PC-9 (cell line): ENCODE measurements around the gene ZNRD2.
A peak's percentile ranks its signal among the peaks of the same experiment; 100 is the strongest.

ENCODE experiments used
- EZH2 ChIP-seq: fragments of 200-600 bp; sonication (generic); IDR thresholded peaks from 2 replicates; pipeline ENCODE4 v1.8.0; 2017; ENCODE audit warnings: antibody characterized with exemption, low read depth
- TF ChIP-seq, protein P1 (sequence below): fragments of 200-600 bp; sonication (generic); conservative IDR thresholded peaks from 2 replicates; pipeline ENCODE4 v1.6.1; 2017; ENCODE audit warnings: mixed run types, antibody characterized with exemption, mild to moderate bottlenecking, moderate library complexity

DNA sequence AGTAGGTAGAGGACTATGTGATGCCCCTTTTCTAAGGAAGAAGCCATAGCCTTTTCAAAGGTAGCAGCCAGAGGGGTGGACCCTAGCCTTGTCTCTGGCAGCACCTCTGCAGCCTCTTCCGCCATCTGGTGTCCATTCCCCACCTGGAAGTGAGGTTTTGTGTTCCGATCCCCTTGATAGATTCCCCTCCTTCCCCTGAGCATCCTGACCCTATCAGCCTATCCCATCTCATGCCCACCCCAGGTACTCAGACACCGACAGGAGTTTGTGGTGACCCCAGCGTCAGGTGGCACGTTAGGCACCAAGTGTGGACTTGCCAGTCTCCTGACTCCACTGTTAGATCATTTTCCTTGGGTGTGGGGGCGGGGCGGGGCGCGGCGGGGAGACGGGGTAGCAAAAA, 1.7 kb downstream of the ZNRD2 start:
- TF ChIP-seq, protein P1, sequence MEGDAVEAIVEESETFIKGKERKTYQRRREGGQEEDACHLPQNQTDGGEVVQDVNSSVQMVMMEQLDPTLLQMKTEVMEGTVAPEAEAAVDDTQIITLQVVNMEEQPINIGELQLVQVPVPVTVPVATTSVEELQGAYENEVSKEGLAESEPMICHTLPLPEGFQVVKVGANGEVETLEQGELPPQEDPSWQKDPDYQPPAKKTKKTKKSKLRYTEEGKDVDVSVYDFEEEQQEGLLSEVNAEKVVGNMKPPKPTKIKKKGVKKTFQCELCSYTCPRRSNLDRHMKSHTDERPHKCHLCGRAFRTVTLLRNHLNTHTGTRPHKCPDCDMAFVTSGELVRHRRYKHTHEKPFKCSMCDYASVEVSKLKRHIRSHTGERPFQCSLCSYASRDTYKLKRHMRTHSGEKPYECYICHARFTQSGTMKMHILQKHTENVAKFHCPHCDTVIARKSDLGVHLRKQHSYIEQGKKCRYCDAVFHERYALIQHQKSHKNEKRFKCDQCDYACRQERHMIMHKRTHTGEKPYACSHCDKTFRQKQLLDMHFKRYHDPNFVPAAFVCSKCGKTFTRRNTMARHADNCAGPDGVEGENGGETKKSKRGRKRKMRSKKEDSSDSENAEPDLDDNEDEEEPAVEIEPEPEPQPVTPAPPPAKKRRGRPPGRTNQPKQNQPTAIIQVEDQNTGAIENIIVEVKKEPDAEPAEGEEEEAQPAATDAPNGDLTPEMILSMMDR: peak; percentile 70
- TF ChIP-seq EZH2: no peak
